ENCODE results near the gene KANSL1. TPM values are rescaled to one million over a fixed set of nuclear protein-coding genes. Genes with fewer than 3 reads are reported as not detected.
"Not testable (repeated sequence)": the region's sequence is repeated elsewhere in the genome, so short reads cannot be mapped to it uniquely, and the experiment has no call there.

KANSL1 gene
- total RNA-seq, 1 donor from 2014 or later: 191 TPM

- peaks cover 7% of the 10 kb centered on the region for H3K36me3 Mint-ChIP-seq (ENCODE audit: unreplicated experiment)
- no peak for TF ChIP-seq CTCF (IDR thresholded peaks at IDR 0.05; ENCODE audit: partially characterized antibody, unreplicated experiment)
- DNase-seq: no peak
- peaks cover 3% of the 10 kb centered on the region for H3K9me3 Mint-ChIP-seq (ENCODE audit: unreplicated experiment)
- H3K4me1 Mint-ChIP-seq (ENCODE audit: low read depth, unreplicated experiment): peaks cover 1% of the 10 kb centered on the region
- peaks cover 6% of the 10 kb centered on the region for H3K27me3 Mint-ChIP-seq (ENCODE audit: unreplicated experiment)
- no peak overlapping the region for H3K4me3 Mint-ChIP-seq (ENCODE audit: unreplicated experiment)
- H3K27ac Mint-ChIP-seq (ENCODE audit: unreplicated experiment): no peak overlapping the region
Measured at GRCh38 chr17:46008591-46008990, 184.6 kb downstream of the KANSL1 start.

GRCh38 chr17:46007461-46007965 lies 185.7 kb downstream of the KANSL1 start:
- no peaks in the 10 kb centered on the region for H3K4me1 Mint-ChIP-seq (ENCODE audit: low read depth, unreplicated experiment)
- no peak overlapping the region for H3K4me3 Mint-ChIP-seq (ENCODE audit: unreplicated experiment)
- no peak for DNase-seq
- no peak for TF ChIP-seq CTCF (IDR thresholded peaks at IDR 0.05; ENCODE audit: partially characterized antibody, unreplicated experiment)
- no peak overlapping the region for H3K27ac Mint-ChIP-seq (ENCODE audit: unreplicated experiment)
- peaks cover 5% of the 10 kb centered on the region for H3K27me3 Mint-ChIP-seq (ENCODE audit: unreplicated experiment)
- H3K9me3 Mint-ChIP-seq (ENCODE audit: unreplicated experiment): no peaks in the 10 kb centered on the region
- H3K36me3 Mint-ChIP-seq (ENCODE audit: unreplicated experiment): peaks cover 7% of the 10 kb centered on the region

GRCh38 chr17:46006082-46006481 lies 187.1 kb downstream of the KANSL1 start:
- not testable (repeated sequence) for H3K4me3 Mint-ChIP-seq (ENCODE audit: unreplicated experiment); H3K27me3 Mint-ChIP-seq (ENCODE audit: unreplicated experiment); H3K27ac Mint-ChIP-seq (ENCODE audit: unreplicated experiment); DNase-seq; H3K9me3 Mint-ChIP-seq (ENCODE audit: unreplicated experiment); H3K4me1 Mint-ChIP-seq (ENCODE audit: low read depth, unreplicated experiment); H3K36me3 Mint-ChIP-seq (ENCODE audit: unreplicated experiment)

- no peak for TF ChIP-seq CTCF (IDR thresholded peaks at IDR 0.05; ENCODE audit: partially characterized antibody, unreplicated experiment)
- Mint-ChIP-seq H3K27me3 (ENCODE audit: unreplicated experiment) (peaks cover 10% of the 10 kb centered on the region), H3K36me3 (ENCODE audit: unreplicated experiment) (peaks cover 7% of the 10 kb centered on the region), H3K4me1 (ENCODE audit: low read depth, unreplicated experiment) (no peaks in the 10 kb centered on the region), H3K4me3 (ENCODE audit: unreplicated experiment) (no peak overlapping the region), H3K27ac (ENCODE audit: unreplicated experiment) (no peak overlapping the region), H3K9me3 (ENCODE audit: unreplicated experiment) (peaks cover 7% of the 10 kb centered on the region)
- no peak for DNase-seq
Measured at GRCh38 chr17:46003907-46004748, 189.1 kb downstream of the KANSL1 start.

- Mint-ChIP-seq H3K36me3 (ENCODE audit: unreplicated experiment) (peaks cover 7% of the 10 kb centered on the region), H3K9me3 (ENCODE audit: unreplicated experiment) (peaks cover 7% of the 10 kb centered on the region), H3K27ac (ENCODE audit: unreplicated experiment) (no peak overlapping the region), H3K4me1 (ENCODE audit: low read depth, unreplicated experiment) (no peaks in the 10 kb centered on the region), H3K4me3 (ENCODE audit: unreplicated experiment) (no peak overlapping the region), H3K27me3 (ENCODE audit: unreplicated experiment) (peaks cover 10% of the 10 kb centered on the region)
- DNase-seq: no peak
- TF ChIP-seq CTCF (IDR thresholded peaks at IDR 0.05; ENCODE audit: partially characterized antibody, unreplicated experiment): no peak
Measured at GRCh38 chr17:46002973-46003316, 190.3 kb downstream of the KANSL1 start.
